Measurements from ENCODE around the gene PSME4.
"Not testable (repeated sequence)": the region's sequence is repeated elsewhere in the genome, so short reads cannot be mapped to it uniquely, and the experiment has no call there.

DNA sequence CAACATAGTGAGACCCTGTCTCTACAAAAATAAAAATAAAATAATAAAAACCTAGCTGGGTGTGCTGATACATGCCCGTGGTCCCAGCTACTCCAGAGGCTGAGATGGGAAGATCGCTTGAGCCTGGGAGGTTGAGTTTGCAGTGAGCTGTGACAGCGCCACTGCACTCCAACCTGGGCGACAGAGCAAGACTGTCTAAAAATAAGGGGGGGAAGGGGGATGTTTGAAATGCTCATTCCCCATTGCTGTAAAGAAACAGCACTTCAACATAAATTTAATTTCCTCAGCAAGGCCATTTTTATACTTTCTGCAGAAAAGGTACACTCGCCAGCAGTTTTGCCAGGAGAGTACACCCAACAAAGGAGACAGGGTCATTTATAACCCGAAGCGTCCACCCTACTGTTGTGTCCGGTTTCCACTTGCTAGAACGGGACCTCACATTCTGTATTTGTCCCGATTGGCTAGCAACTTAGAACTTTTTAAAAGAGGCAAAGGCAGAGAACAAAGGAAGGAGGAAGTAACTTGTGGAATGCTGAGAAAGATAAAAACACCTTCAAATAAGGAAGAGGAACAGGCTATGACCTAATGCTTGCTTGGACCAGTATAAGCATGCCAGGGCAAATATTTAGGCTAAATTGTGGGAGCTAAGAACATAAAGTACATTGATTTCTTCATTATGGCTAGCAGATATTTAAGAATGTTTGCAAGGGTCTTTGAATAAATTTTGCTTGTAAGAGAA is 9.1 kb downstream of the PSME4 start:
- TF ChIP-seq, protein P1, sequence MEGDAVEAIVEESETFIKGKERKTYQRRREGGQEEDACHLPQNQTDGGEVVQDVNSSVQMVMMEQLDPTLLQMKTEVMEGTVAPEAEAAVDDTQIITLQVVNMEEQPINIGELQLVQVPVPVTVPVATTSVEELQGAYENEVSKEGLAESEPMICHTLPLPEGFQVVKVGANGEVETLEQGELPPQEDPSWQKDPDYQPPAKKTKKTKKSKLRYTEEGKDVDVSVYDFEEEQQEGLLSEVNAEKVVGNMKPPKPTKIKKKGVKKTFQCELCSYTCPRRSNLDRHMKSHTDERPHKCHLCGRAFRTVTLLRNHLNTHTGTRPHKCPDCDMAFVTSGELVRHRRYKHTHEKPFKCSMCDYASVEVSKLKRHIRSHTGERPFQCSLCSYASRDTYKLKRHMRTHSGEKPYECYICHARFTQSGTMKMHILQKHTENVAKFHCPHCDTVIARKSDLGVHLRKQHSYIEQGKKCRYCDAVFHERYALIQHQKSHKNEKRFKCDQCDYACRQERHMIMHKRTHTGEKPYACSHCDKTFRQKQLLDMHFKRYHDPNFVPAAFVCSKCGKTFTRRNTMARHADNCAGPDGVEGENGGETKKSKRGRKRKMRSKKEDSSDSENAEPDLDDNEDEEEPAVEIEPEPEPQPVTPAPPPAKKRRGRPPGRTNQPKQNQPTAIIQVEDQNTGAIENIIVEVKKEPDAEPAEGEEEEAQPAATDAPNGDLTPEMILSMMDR (IDR thresholded peaks at IDR 0.05), result not testable (repeated sequence)
- TF ChIP-seq POLR2A (IDR thresholded peaks at IDR 0.05), result not testable (repeated sequence)

All from testis (tissue), 2 donors.